Measurements from ENCODE around the gene PAPLN. TPM values are rescaled to one million over a fixed set of nuclear protein-coding genes. Genes with fewer than 3 reads are reported as not detected.

The PAPLN gene
- total and polyA plus RNA-seq, 9 of the 15 experiments (the other 6 are each of a cell fraction or from before 2014, with no cell fraction given): 0.43 to 3.5 (median 1.7) TPM

- in situ Hi-C loops (cut with MboI): no loop called here
- no peaks in the 10 kb centered on the region for H4K20me1 ChIP-seq (replicated peaks; ENCODE audit: control insufficient read depth, insufficient read depth, low read length)
- CTCF ChIA-PET (ENCODE audit: low intra/inter-chr PET ratio): no interaction called here
- no peak overlapping the region for H2AFZ ChIP-seq (ENCODE audit: low read depth, low read length)
- H3K4me1 ChIP-seq (replicated peaks in 1 of 2; ENCODE audit: control insufficient read depth in 2 of 2, insufficient read depth in 2 of 2, low read length in 2 of 2): no peaks in the 10 kb centered on the region
- POLR2A ChIA-PET: no interaction called here
- WGBS (ENCODE audit: insufficient coverage, low coverage, missing lambda C conversion rate): no CpG with 5 or more reads among the region's 1 CpG
- TF ChIP-seq TAF9B (IDR thresholded peaks at IDR 0.05; ENCODE audit: partially characterized antibody) (no peak), NCOA2 (IDR thresholded peaks at IDR 0.05; ENCODE audit: partially characterized antibody in 2 of 2) (no peak), XRCC4 (IDR thresholded peaks at IDR 0.05; ENCODE audit: extremely low read depth, insufficient read depth, insufficient read length) (no peak), POLR2A (conservative IDR thresholded peaks at IDR 0.05) (no peak), DMBX1 (CRISPR knock-in tag; IDR thresholded peaks at IDR 0.05; ENCODE audit: borderline replicate concordance) (no peak), MLX (CRISPR knock-in tag; conservative IDR thresholded peaks at IDR 0.05) (no peak), ESRRB (CRISPR knock-in tag; IDR thresholded peaks at IDR 0.05; ENCODE audit: borderline replicate concordance) (no peak), GTF2F1 (IDR thresholded peaks at IDR 0.05; ENCODE audit: low read depth, low read length) (no peak), ATF1 (CRISPR knock-in tag; IDR thresholded peaks at IDR 0.05) (no peak), ATF1 (tag; IDR thresholded peaks at IDR 0.05) (no peak), HMG20A (CRISPR knock-in tag; conservative IDR thresholded peaks at IDR 0.05) (no peak), SMAD2 (IDR thresholded peaks at IDR 0.05; ENCODE audit: low read depth, low read length) (no peak), BDP1 (IDR thresholded peaks at IDR 0.05; ENCODE audit: insufficient read depth, insufficient read length) (no peak), NCOA6 (IDR thresholded peaks at IDR 0.05) (no peak), GABPA (tag; conservative IDR thresholded peaks at IDR 0.05; ENCODE audit: low read depth) (no peak)
- TF ChIP-seq, protein P1, sequence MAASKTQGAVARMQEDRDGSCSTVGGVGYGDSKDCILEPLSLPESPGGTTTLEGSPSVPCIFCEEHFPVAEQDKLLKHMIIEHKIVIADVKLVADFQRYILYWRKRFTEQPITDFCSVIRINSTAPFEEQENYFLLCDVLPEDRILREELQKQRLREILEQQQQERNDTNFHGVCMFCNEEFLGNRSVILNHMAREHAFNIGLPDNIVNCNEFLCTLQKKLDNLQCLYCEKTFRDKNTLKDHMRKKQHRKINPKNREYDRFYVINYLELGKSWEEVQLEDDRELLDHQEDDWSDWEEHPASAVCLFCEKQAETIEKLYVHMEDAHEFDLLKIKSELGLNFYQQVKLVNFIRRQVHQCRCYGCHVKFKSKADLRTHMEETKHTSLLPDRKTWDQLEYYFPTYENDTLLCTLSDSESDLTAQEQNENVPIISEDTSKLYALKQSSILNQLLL (CRISPR knock-in tag; IDR thresholded peaks at IDR 0.05; ENCODE audit: borderline replicate concordance): no peak
- TF ChIP-seq, protein P2, sequence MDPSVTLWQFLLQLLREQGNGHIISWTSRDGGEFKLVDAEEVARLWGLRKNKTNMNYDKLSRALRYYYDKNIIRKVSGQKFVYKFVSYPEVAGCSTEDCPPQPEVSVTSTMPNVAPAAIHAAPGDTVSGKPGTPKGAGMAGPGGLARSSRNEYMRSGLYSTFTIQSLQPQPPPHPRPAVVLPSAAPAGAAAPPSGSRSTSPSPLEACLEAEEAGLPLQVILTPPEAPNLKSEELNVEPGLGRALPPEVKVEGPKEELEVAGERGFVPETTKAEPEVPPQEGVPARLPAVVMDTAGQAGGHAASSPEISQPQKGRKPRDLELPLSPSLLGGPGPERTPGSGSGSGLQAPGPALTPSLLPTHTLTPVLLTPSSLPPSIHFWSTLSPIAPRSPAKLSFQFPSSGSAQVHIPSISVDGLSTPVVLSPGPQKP (CRISPR knock-in tag; IDR thresholded peaks at IDR 0.05): no peak
- TF ChIP-seq, protein P3, sequence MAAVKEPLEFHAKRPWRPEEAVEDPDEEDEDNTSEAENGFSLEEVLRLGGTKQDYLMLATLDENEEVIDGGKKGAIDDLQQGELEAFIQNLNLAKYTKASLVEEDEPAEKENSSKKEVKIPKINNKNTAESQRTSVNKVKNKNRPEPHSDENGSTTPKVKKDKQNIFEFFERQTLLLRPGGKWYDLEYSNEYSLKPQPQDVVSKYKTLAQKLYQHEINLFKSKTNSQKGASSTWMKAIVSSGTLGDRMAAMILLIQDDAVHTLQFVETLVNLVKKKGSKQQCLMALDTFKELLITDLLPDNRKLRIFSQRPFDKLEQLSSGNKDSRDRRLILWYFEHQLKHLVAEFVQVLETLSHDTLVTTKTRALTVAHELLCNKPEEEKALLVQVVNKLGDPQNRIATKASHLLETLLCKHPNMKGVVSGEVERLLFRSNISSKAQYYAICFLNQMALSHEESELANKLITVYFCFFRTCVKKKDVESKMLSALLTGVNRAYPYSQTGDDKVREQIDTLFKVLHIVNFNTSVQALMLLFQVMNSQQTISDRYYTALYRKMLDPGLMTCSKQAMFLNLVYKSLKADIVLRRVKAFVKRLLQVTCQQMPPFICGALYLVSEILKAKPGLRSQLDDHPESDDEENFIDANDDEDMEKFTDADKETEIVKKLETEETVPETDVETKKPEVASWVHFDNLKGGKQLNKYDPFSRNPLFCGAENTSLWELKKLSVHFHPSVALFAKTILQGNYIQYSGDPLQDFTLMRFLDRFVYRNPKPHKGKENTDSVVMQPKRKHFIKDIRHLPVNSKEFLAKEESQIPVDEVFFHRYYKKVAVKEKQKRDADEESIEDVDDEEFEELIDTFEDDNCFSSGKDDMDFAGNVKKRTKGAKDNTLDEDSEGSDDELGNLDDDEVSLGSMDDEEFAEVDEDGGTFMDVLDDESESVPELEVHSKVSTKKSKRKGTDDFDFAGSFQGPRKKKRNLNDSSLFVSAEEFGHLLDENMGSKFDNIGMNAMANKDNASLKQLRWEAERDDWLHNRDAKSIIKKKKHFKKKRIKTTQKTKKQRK (IDR thresholded peaks at IDR 0.05; ENCODE audit: borderline replicate concordance, low read depth, low read length): no peak
- H3K79me2 ChIP-seq (ENCODE audit: control insufficient read depth, insufficient read depth, low read length): no peaks in the 10 kb centered on the region
- H3K9me1 ChIP-seq (ENCODE audit: control insufficient read depth, insufficient read depth, low read length): no peaks in the 10 kb centered on the region
- no peak overlapping the region for H3K9ac ChIP-seq (ENCODE audit: insufficient read depth in 1 of 2, low read depth in 2 of 2, low read length in 2 of 2)
- BruUV-seq (replicated peaks): no TSS peak
- intact Hi-C loops (cut with micrococcal nuclease): no loop called here
- H3K9me3 ChIP-seq (replicated peaks; ENCODE audit: control insufficient read depth, insufficient read depth, low read depth, low read length): no peaks in the 10 kb centered on the region
- H3K36me3 ChIP-seq (ENCODE audit: control insufficient read depth, insufficient read depth, low read length): peaks cover 50% of the 10 kb centered on the region; the same call in 2 of the 3 replicates
- DNase-seq (ENCODE audit: extremely low read depth in 1 of 4, low spot score in 3 of 4) (no peak), FAIRE-seq (no peak), ATAC-seq (no peak)
- no peak overlapping the region for H3K27ac ChIP-seq (ENCODE audit: extremely low read depth, low read depth, low read length)
- H3K4me3 ChIP-seq: no peak overlapping the region
- H3K27me3 ChIP-seq (ENCODE audit: control insufficient read depth in 2 of 2, insufficient read depth in 2 of 2, low read length in 2 of 2): no peaks in the 10 kb centered on the region
- H3K4me2 ChIP-seq (ENCODE audit: insufficient read depth, low read length): no peak overlapping the region
Observed at GRCh38 chr14:73285979-73286378, 48.7 kb downstream of the PAPLN start.
